ENCODE data around the gene PIP5K1B.

PIP5K1B gene

DNA sequence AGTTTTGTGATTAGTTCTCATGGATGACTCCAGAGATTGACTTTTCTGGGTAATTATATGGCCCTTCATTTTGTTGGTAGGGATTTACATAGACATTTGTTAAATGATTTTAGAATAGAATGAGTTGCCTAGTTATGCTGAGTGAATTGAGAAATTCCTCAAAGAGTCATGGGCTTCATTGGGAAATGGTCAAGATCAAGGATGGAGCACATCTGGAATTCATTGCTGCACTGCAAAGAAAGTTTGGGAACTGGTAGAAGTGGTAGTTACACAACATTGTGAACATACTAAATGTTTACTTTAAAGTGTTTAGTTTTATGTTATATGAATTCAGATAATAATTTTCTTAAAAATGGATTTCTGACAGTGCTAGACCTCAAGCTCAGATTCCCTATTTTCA, 46.5 kb downstream of the PIP5K1B start:
- 0 out of 2 replicates have a peak, but pooled peaks cover 9% of the 10 kb centered on the region for H3K79me2 ChIP-seq (ENCODE audit: low read length)
- H3K9ac ChIP-seq (ENCODE audit: low read length) = no peak overlapping the region
- no peaks in the 10 kb centered on the region for H3F3A ChIP-seq (ENCODE audit: insufficient read depth, low read length)
- no peak overlapping the region for H2AFZ ChIP-seq (ENCODE audit: low read length)
- TF ChIP-seq CTCF (IDR thresholded peaks at IDR 0.05; ENCODE audit: low read length) (no peak), EZH2phosphoT487 (IDR thresholded peaks at IDR 0.05; ENCODE audit: low read length) (no peak), EZH2 (optimal IDR thresholded peaks at IDR 0.05; ENCODE audit: low read depth, low read length) (no peak)
- H3K9me2 ChIP-seq (replicated peaks; ENCODE audit: insufficient read depth, low read length) = no peaks in the 10 kb centered on the region
- H3K4me2 ChIP-seq (ENCODE audit: low read depth, low read length) = no peak overlapping the region
- no peaks in the 10 kb centered on the region for H3K4me1 ChIP-seq (ENCODE audit: low read length)
- no peak overlapping the region for H3K4me3 ChIP-seq (ENCODE audit: low read length)
- H3K9me3 ChIP-seq (replicated peaks; ENCODE audit: insufficient read depth, low read length) = no peaks in the 10 kb centered on the region
- H4K20me1 ChIP-seq (ENCODE audit: insufficient read depth, low read length) = no peaks in the 10 kb centered on the region
- no peak overlapping the region for H3K27ac ChIP-seq (ENCODE audit: low read length)
- no peaks in the 10 kb centered on the region for H3K36me3 ChIP-seq (replicated peaks; ENCODE audit: insufficient read depth, low read length)
- H3K27me3 ChIP-seq (replicated peaks; ENCODE audit: insufficient read depth, low read length) = no peaks in the 10 kb centered on the region
- DNase-seq = no peak

DNA sequence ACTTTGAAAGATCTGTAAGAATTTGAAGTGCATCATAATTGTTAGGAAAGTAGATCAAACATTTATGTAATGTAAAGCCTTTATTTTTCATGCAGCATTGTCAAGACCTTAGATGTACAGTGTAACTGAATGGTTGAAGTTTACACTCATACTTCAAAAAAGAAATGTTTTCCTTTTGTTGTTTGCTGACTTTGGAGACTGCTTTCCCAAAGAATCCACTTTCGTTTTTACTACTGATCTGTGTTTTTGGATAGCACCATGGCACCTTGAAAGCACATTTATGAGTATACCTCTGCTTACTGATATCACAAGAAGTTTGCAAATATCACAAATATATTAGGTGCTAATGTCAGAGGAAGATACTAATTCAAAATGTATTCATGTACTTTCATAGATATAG, 50.0 kb downstream of the PIP5K1B start:
- no peak for TF ChIP-seq EZH2phosphoT487 (IDR thresholded peaks at IDR 0.05; ENCODE audit: low read length)
- TF ChIP-seq EZH2 (optimal IDR thresholded peaks at IDR 0.05; ENCODE audit: low read depth, low read length) = no peak
- TF ChIP-seq CTCF (IDR thresholded peaks at IDR 0.05; ENCODE audit: low read length) = no peak
- no peak overlapping the region for H3K4me2 ChIP-seq (ENCODE audit: low read depth, low read length)
- H3K4me3 ChIP-seq (ENCODE audit: low read length) = no peak overlapping the region
- no peaks in the 10 kb centered on the region for H3K27me3 ChIP-seq (replicated peaks; ENCODE audit: insufficient read depth, low read length)
- H3K4me1 ChIP-seq (ENCODE audit: low read length) = no peaks in the 10 kb centered on the region
- no peak for DNase-seq
- no peak overlapping the region for H3K9ac ChIP-seq (ENCODE audit: low read length)
- H3F3A ChIP-seq (ENCODE audit: insufficient read depth, low read length) = no peaks in the 10 kb centered on the region
- no peaks in the 10 kb centered on the region for H3K9me3 ChIP-seq (replicated peaks; ENCODE audit: insufficient read depth, low read length)
- 0 out of 2 replicates have a peak, but pooled peaks cover 8% of the 10 kb centered on the region for H3K79me2 ChIP-seq (ENCODE audit: low read length)
- no peak overlapping the region for H3K27ac ChIP-seq (ENCODE audit: low read length)
- no peaks in the 10 kb centered on the region for H3K36me3 ChIP-seq (replicated peaks; ENCODE audit: insufficient read depth, low read length)
- H2AFZ ChIP-seq (ENCODE audit: low read length) = no peak overlapping the region
- no peaks in the 10 kb centered on the region for H3K9me2 ChIP-seq (replicated peaks; ENCODE audit: insufficient read depth, low read length)
- H4K20me1 ChIP-seq (ENCODE audit: insufficient read depth, low read length) = no peaks in the 10 kb centered on the region

DNA sequence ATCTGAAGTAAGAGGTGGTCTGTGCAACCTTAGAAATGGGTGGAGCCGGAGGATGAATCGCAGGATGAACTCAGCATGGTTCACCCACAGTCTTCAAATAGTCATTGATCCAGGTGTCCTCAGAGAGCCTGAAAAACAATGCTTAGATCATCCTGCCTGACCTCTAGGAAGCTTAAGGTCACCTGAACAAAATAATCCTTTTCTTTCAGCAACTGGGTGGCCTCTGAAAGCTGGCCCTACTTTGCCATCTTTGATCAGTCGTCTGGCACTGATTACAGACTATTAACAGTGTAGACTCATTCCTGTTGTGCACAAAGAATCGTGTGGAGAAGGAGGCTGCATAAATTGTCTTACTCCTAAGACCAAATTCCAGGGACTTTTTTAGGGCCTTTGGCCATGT, 50.7 kb downstream of the PIP5K1B start:
- Histone ChIP-seq H3K9me2 (replicated peaks; ENCODE audit: insufficient read depth, low read length) (no peaks in the 10 kb centered on the region), H3K4me3 (ENCODE audit: low read length) (no peak overlapping the region), H3K36me3 (replicated peaks; ENCODE audit: insufficient read depth, low read length) (no peaks in the 10 kb centered on the region), H3K27ac (ENCODE audit: low read length) (no peak overlapping the region), H3K4me2 (ENCODE audit: low read depth, low read length) (no peak overlapping the region), H3K79me2 (ENCODE audit: low read length) (0 out of 2 replicates have a peak, but pooled peaks cover 4% of the 10 kb centered on the region), H3K4me1 (ENCODE audit: low read length) (no peaks in the 10 kb centered on the region), H3F3A (ENCODE audit: insufficient read depth, low read length) (no peaks in the 10 kb centered on the region), H4K20me1 (ENCODE audit: insufficient read depth, low read length) (no peaks in the 10 kb centered on the region), H3K9me3 (replicated peaks; ENCODE audit: insufficient read depth, low read length) (no peaks in the 10 kb centered on the region), H3K27me3 (replicated peaks; ENCODE audit: insufficient read depth, low read length) (no peaks in the 10 kb centered on the region), H3K9ac (ENCODE audit: low read length) (no peak overlapping the region), H2AFZ (ENCODE audit: low read length) (no peak overlapping the region)
- TF ChIP-seq EZH2phosphoT487 (IDR thresholded peaks at IDR 0.05; ENCODE audit: low read length) = no peak
- TF ChIP-seq EZH2 (optimal IDR thresholded peaks at IDR 0.05; ENCODE audit: low read depth, low read length) = no peak
- TF ChIP-seq CTCF (IDR thresholded peaks at IDR 0.05; ENCODE audit: low read length) = no peak
- no peak for DNase-seq

Measured in MM.1S (cell line).